ENCODE results near the gene ODAD4.

Gene ODAD4

GRCh38 chr17:41972571-41973407, 42.4 kb downstream of the ODAD4 start:
- DNase-seq: no peak

GRCh38 chr17:41973408-41973811, 43.0 kb downstream of the ODAD4 start:
- DNase-seq: no peak

GRCh38 chr17:41974031-41974430, 43.6 kb downstream of the ODAD4 start:
- no peak for DNase-seq

- no peak for DNase-seq
These were observed 44.2 kb downstream of the ODAD4 start for GRCh38 chr17:41974658-41975057.

- DNase-seq: no peak
These were observed 45.0 kb downstream of the ODAD4 start for GRCh38 chr17:41975099-41976083.

- DNase-seq: no peak
These were observed 45.8 kb downstream of the ODAD4 start for GRCh38 chr17:41976142-41976768.

GRCh38 chr17:41977991-41978390, 47.6 kb downstream of the ODAD4 start:
- DNase-seq: no peak

GRCh38 chr17:41982026-41982760, 51.8 kb downstream of the ODAD4 start:
- no peak for DNase-seq

- DNase-seq: no peak
These were observed 54.0 kb downstream of the ODAD4 start for GRCh38 chr17:41984454-41984853.

GRCh38 chr17:41985919-41986318, 55.5 kb downstream of the ODAD4 start:
- no peak for DNase-seq

GRCh38 chr17:41986634-41987033, 56.2 kb downstream of the ODAD4 start:
- DNase-seq: no peak

GRCh38 chr17:41987642-41988041, 57.2 kb downstream of the ODAD4 start:
- DNase-seq: peak; percentile 14

- no peak for DNase-seq
These were observed 58.0 kb downstream of the ODAD4 start for GRCh38 chr17:41988418-41988817.

GRCh38 chr17:41989702-41990419, 59.4 kb downstream of the ODAD4 start:
- no peak for DNase-seq

GRCh38 chr17:41992576-41992975, 62.2 kb downstream of the ODAD4 start:
- no peak for DNase-seq

GRCh38 chr17:41996855-41997164, 66.4 kb downstream of the ODAD4 start:
- no peak for DNase-seq

- DNase-seq: no peak
These were observed 68.1 kb downstream of the ODAD4 start for GRCh38 chr17:41998497-41998896.

GRCh38 chr17:42000413-42001133, 70.2 kb downstream of the ODAD4 start:
- DNase-seq: no peak

GRCh38 chr17:42001729-42002128, 71.3 kb downstream of the ODAD4 start:
- no peak for DNase-seq

- DNase-seq: no peak
These were observed 71.9 kb downstream of the ODAD4 start for GRCh38 chr17:42002175-42002791.

GRCh38 chr17:42002792-42003301, 72.4 kb downstream of the ODAD4 start:
- DNase-seq: peak; percentile 35

Data from fibroblast of upper back skin (primary cell).